Lung (tissue), 12 donors: ENCODE data around the gene STIM2. TPM values are rescaled to one million over a fixed set of nuclear protein-coding genes. Genes with fewer than 3 reads are reported as not detected.

ENCODE experiments used
- ATAC-seq: fragments of 200-7000 bp; cut with Tn5 transposase; one replicate; pipeline ENCODE4 v1.9.1; 2020; ENCODE audit warnings: moderate number of reproducible peaks; ENCODE audit not compliant: insufficient read depth, low FRiP score
- DNase-seq, 3 donors: peaks; one replicate each; pipeline ENCODE4 v3.0.0-alpha.2; 2013 to 2017
- H3K27ac ChIP-seq, 2 donors: one replicate each; pipeline ENCODE4 v1.5.1; 2013; ENCODE audit warnings: mild to moderate bottlenecking in 2 of 2, moderate library complexity in 2 of 2, control low read depth in 1 of 2, inconsistent platforms in 1 of 2, low read depth in 1 of 2, low read length in 1 of 2
- H3K27me3 ChIP-seq, 3 donors: one replicate each; pipeline ENCODE4 v1.5.1; 2013; ENCODE audit warnings: low read length in 2 of 3; ENCODE audit not compliant: control insufficient read depth in 3 of 3, insufficient read depth in 3 of 3
- H3K36me3 ChIP-seq, 4 donors: one replicate each; pipeline ENCODE4 v1.5.1; 2013; ENCODE audit warnings: low read length in 4 of 4, mild to moderate bottlenecking in 1 of 4, moderate library complexity in 1 of 4; ENCODE audit not compliant: control insufficient read depth in 4 of 4, insufficient read depth in 4 of 4
- H3K4me1 ChIP-seq, 5 donors: one replicate each; pipeline ENCODE4 v1.5.1; 2013; ENCODE audit warnings: low read length in 5 of 5, mild to moderate bottlenecking in 2 of 5, moderate library complexity in 1 of 5; ENCODE audit not compliant: control insufficient read depth in 5 of 5, insufficient read depth in 5 of 5
- H3K4me3 ChIP-seq: one replicate; pipeline ENCODE4 v1.5.1; 2013; ENCODE audit warnings: mild to moderate bottlenecking, control low read depth, moderate library complexity
- H3K9ac ChIP-seq, 2 donors: one replicate each; pipeline ENCODE4 v1.5.1; 2013; ENCODE audit warnings: low read length in 2 of 2, control low read depth in 1 of 2; ENCODE audit not compliant: insufficient read depth in 1 of 2
- H3K9me3 ChIP-seq, 4 donors: one replicate each; pipeline ENCODE4 v1.5.1; 2013; ENCODE audit warnings: low read length in 3 of 4, mild to moderate bottlenecking in 1 of 4, moderate library complexity in 1 of 4; ENCODE audit not compliant: control insufficient read depth in 4 of 4, insufficient read depth in 3 of 4
- WGBS, 2 donors: extraction: QIAGEN DNeasy Blood & Tissue Kit; methylation state at CpG; one replicate each; pipeline ENCODE4 v1.1.7; 2013; 5-methylcytosine and 5-hydroxymethylcytosine counted together
- polyA plus RNA-seq, 2 donors: library from polyadenylated mRNA; stranded (reverse); fragments of 200-250 nt; gene quantifications; one replicate each; pipeline ENCODE4 v1.2.1, GENCODE V29; 2013
- total RNA-seq, 2 donors: library from RNA; depleted of rRNA in 1 of 2; stranded (reverse); fragments of >200 nt in 1 of 2; gene quantifications; one replicate each; pipeline ENCODE4 v1.2.1, GENCODE V29; 2014 to 2021
- TF ChIP-seq, protein P1 (sequence below): IDR thresholded peaks from 2 replicates; pipeline ENCODE4 v1.5.1; 2012; ENCODE audit warnings: mild to moderate bottlenecking; ENCODE audit errors: control extremely low read depth, extremely low read depth
- donor health status: control.
- donor health status: control.
- donor health status: Bipolar disorder and iron deficiency.
- donor health status: healthy.
- donor health status: DM: yes; HTN: yes; CAD: no.

Gene STIM2
- total and polyA plus RNA-seq, 4 donors, result 12.7 to 35.5 (median 25.9) TPM

DNA sequence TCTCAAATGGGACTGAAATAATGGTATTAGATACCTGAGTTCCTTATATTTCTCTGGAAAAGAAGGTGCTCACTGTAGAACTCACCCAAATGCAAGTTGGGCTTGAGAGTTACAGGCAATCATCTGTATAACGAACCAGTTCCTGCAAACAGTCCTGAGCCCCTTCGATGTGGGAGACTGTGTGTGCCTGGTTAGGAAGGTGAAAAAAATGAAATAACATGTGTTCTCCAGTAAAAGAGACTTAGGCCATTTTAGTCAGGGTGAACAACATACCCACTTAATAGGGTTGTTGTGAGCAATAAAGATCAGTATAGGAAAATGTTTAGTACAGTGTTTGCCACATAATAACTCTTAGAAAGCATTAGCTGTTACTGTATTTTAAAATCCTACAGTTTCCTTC, 23.4 kb downstream of the STIM2 start:
- Histone ChIP-seq H3K4me1 (peaks cover 0 to 11% (median 0%) of the 10 kb centered on the region in 5 donors), H3K27me3 (no peaks in the 10 kb centered on the region), H3K9me3 (no peaks in the 10 kb centered on the region), H3K36me3 (peaks cover 0 to 1% (median 0%) of the 10 kb centered on the region in 4 donors), H3K27ac (no peak overlapping the region), H3K9ac (no peak overlapping the region), H3K4me3 (no peak overlapping the region)
- TF ChIP-seq, protein P1, sequence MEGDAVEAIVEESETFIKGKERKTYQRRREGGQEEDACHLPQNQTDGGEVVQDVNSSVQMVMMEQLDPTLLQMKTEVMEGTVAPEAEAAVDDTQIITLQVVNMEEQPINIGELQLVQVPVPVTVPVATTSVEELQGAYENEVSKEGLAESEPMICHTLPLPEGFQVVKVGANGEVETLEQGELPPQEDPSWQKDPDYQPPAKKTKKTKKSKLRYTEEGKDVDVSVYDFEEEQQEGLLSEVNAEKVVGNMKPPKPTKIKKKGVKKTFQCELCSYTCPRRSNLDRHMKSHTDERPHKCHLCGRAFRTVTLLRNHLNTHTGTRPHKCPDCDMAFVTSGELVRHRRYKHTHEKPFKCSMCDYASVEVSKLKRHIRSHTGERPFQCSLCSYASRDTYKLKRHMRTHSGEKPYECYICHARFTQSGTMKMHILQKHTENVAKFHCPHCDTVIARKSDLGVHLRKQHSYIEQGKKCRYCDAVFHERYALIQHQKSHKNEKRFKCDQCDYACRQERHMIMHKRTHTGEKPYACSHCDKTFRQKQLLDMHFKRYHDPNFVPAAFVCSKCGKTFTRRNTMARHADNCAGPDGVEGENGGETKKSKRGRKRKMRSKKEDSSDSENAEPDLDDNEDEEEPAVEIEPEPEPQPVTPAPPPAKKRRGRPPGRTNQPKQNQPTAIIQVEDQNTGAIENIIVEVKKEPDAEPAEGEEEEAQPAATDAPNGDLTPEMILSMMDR, result no peak
- no peak for DNase-seq
- ATAC-seq, result no peak
- WGBS, 2 donors, result 40 to 45% methylated on average over 2 of the region's 2 CpGs

DNA sequence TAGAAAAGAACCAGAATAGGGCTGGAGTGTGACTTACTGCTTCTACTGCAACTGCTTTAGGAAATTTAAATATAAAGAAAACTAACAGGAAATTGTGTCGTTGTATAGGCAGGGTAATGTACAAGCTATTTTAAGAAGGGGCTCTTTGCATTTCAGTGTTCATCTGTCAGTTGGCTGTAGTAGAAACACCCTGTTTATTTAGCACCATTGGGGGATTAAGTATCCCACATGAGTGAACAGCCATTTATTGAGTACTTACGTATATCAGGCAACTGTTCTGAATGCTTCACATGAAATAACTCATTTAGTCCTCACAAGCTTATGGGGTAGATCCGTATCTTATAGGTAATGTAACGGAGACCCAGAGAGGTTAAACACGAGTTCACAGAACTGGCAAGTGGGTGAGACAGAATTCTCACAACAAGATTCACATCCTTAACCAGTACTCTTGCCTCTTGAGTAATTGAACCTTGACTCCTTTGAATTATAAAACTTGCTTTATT, 23.9 kb downstream of the STIM2 start:
- WGBS, 2 donors, result 62 to 69% methylated on average over 5 of the region's 5 CpGs
- no peaks in the 10 kb centered on the region for H3K27me3 ChIP-seq
- TF ChIP-seq, protein P1, result no peak
- peak in 1 of 3 donors; percentile 82 for DNase-seq
- peaks cover 0 to 11% (median 0%) of the 10 kb centered on the region in 5 donors for H3K4me1 ChIP-seq
- H3K9me3 ChIP-seq, result no peaks in the 10 kb centered on the region
- no peak overlapping the region for H3K9ac ChIP-seq
- ATAC-seq, result no peak
- H3K36me3 ChIP-seq, result peaks cover 0 to 1% (median 0%) of the 10 kb centered on the region in 4 donors
- H3K27ac ChIP-seq, result no peak overlapping the region
- H3K4me3 ChIP-seq, result no peak overlapping the region

DNA sequence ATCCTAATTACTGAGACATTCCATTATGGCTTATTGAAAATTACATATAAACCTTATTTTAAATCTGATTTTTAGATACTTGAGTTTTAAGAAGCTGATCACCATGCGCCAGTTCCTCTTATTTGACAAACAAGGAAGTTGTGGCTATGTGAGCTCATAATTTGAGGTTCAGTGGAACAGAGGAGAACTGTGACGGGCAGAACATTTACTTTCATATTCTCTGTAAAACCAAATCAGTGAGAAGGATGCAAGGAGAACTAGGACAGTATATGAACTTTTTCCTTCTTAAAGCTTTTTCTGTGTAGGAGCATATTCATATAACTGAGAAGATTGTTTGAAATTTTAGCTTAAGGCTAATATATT, 25.3 kb downstream of the STIM2 start:
- ATAC-seq (peak; percentile 91), DNase-seq (no peak)
- TF ChIP-seq, protein P1, result no peak
- H3K4me1 ChIP-seq, result peaks cover 0 to 11% (median 0%) of the 10 kb centered on the region in 5 donors
- peaks cover 0 to 3% (median 0%) of the 10 kb centered on the region in 4 donors for H3K9me3 ChIP-seq
- no peaks in the 10 kb centered on the region for H3K27me3 ChIP-seq
- peaks cover 0 to 1% (median 0%) of the 10 kb centered on the region in 4 donors for H3K36me3 ChIP-seq
- no peak overlapping the region for H3K27ac ChIP-seq
- H3K9ac ChIP-seq, result no peak overlapping the region
- no peak overlapping the region for H3K4me3 ChIP-seq
- WGBS, 2 donors, result 12 to 43% methylated on average over 2 of the region's 2 CpGs

DNA sequence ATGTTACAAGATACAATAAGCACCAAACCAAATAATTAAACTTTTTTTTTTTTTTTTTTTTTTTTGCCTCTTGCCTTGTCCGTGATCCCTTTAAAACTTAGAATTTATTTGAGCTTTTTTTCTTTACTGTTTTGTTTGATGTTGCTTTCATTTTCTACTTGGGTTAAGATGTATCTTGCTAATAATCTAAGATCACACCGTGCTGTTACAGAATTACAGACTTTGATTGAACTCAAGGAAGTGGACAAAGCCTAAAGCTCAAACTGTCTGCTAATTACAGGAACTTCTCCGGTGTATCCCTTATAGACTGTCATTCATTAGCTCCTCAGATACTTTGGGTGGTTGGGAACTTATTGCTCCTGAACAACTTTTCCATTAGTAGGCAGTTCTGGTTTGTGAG, 26.5 kb downstream of the STIM2 start:
- H3K4me1 ChIP-seq, result peaks cover 0 to 11% (median 0%) of the 10 kb centered on the region in 5 donors
- no peak overlapping the region for H3K9ac ChIP-seq
- H3K27me3 ChIP-seq, result no peaks in the 10 kb centered on the region
- TF ChIP-seq, protein P1, result no peak
- DNase-seq (no peak), ATAC-seq (no peak)
- whole genome bisulfite sequencing, 2 donors, result 37% methylated on average over 3 of the region's 3 CpGs
- H3K4me3 ChIP-seq, result no peak overlapping the region
- peaks cover 0 to 3% (median 0%) of the 10 kb centered on the region in 4 donors for H3K9me3 ChIP-seq
- H3K36me3 ChIP-seq, result no peaks in the 10 kb centered on the region
- no peak overlapping the region for H3K27ac ChIP-seq
